Cardiac septum (tissue), 1 donor: ENCODE measurements around the gene NOX1. TPM values are rescaled to one million over a fixed set of nuclear protein-coding genes. Genes with fewer than 3 reads are reported as not detected.
"Not testable (repeated sequence)": the region's sequence is repeated elsewhere in the genome, so short reads cannot be mapped to it uniquely, and the experiment has no call there.

ENCODE experiments used
- DNase-seq: peaks from one replicate; pipeline ENCODE4 v3.0.0-alpha.2; 2020; ENCODE audit warnings: low spot score
- intact Hi-C: fragments of 100-400 bp; cut with DNase I; formaldehyde crosslinking; loops from one replicate; pipeline ENCODE4 v1.14.0; 2022
- total RNA-seq: library from RNA; stranded (reverse); fragmentation: NEBNext Ultra II Directional; extraction: Animal tissue kit (Norgen Biotek cat#: 25700); gene quantifications from one replicate; pipeline ENCODE4 v1.2.1, GENCODE V29; 2021
- donor health status: DM: no; HTN: no; CAD: no.

The NOX1 gene
- total RNA-seq, 1 donor from 2014 or later = not detected

DNA sequence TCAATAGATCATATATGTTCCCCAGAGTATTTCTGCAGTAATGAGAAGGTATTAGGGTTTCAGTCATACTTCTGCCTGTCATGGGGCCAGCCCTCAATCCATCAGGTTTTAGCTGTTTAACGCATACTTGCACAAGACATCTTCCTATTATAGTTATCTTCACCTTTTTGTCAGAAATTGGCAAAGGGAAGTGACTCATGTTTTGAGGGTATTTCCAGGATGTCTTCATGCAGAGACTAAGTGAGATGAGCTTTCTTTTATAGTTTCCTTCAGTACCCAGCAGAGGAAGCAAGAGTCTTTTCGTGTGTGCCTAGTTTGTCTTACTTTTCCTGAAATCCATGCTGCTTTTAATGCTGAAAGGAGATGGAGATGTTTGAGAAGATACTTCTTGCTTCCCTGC lies 44.4 kb downstream of the NOX1 start:
- no peak for DNase-seq
- intact Hi-C loops = no loop called here

DNA sequence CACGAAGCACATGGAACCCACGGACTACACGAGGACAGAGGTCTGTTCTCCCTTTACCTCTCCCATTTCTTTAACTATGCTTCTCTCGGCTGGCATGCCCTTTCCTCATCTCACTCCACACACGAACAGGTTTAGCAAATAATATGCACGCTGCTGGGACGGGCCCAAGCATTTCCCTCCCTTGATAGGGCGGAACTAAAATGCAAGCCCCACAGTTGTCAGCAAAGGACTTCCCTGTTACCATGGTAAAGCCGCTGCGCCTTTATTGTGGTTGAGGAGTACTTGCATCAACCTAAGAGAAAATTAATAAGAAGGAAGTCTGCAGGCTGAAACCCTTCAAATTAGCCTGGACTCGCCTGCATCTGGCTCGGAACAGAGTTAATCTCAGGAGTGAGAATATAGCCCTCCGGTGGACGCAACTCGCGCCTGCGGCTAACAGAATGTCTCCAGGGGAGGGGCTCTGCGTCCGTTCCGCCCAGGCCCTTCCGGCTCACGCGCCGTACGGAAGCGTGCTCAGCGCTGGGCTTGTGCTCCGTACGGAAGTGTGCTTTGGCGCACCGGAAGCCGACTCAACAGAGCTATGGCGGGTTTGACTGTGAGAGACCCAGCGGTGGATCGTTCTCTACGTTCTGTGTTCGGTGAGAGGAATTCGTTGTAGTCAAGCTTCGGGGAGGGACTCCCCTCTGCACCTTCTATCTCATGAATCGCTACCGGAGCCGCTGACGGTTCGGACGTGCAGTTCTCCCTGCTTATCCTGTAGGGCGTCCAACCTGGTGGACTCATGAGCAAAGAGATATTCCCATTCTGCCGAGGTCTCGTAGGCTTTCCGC lies 54.1 kb downstream of the NOX1 start, which contains the start of gene CSTF2:
TSS of gene CSTF2 (plus strand) at position 555 of the 830 bp plus-strand sequence. CDS start at position 581, 26 bp downstream.
- DNase-seq = peak; percentile 91
- intact Hi-C loops = no loop called here

DNA sequence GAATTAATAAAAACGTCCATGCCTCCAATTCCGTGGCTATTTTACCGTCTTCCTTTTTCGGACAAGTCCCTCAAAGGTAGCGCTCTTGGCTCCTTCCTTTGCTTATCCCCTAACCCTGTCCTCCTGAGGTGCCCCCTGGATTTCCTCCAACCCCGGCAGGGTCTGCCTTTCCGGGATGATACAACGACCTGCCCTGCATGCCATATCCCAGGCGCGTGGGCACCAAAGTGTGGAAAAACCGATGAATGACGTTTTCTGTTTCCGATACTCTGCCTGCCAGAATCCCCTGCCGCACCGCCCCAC lies 54.7 kb downstream of the NOX1 start:
- intact Hi-C loops = no loop called here
- no peak for DNase-seq

DNA sequence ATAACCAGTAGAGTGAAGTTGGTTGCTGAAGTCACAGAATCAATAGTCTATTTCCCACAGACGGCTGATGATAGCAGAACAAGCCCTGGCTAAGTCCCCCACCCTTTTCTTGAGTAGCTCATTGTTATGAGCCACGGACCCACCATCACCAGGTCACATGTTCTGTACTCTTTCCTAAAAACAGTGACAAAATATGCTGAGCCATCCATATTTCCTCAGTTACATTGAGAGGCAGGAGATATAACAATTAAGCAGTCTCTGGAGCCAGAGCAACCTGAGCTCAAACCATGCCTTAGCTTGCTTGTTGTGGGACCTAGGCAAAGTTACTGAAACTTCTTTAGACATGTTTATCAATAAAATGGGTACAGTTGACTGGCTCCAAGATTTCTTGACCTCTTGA lies 56.8 kb downstream of the NOX1 start:
- intact Hi-C loops = no loop called here

DNA sequence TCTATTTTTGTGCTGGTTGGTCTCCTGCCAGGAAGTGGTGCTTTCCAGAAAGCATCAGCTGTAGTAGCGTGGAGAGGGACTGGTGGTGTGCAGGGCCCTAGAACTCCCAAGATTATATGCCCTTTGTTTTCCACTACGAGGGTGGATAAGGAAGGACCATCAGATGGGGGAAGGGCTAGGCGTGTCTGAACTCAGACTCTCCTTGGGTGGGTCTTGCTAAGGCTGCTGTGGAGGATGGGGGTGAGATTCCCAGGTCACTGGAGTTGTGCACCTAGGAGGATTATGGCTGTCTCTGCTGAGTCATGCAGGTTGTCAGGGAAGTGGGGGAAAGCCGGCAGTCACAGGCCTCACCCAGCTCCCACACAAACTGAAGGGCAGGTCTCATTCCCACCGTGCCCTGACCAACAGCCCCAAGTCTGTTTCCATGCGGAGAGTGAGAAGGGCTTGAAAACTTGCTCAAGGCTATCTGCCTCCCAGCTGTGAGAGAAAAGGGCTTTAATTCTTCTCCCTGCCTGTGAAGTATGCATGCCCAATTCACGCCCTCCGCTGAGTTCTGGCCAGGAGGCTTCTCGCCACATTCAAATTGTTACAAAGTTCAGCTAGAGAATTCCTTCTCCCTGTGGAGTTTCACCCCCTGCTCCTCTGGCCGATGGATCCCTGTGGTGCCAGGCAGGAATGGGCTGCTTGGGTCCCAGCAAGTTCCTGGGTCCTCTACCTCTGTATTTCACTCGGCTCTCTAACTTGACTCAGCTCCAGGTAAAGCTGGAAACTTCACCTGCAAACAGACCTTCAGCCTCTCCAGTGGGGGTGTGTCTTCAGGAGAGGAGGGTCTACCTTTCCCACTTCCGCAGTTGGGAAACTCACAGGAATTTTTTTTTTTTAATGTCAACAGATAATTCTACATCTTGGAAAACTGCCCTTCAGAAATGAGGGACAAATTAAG lies 61.7 kb downstream of the NOX1 start:
- intact Hi-C loops = no loop called here
- DNase-seq = no peak

More for the DNA sequence above, 56.8 kb downstream of the NOX1 start:
- no peak for DNase-seq

DNA sequence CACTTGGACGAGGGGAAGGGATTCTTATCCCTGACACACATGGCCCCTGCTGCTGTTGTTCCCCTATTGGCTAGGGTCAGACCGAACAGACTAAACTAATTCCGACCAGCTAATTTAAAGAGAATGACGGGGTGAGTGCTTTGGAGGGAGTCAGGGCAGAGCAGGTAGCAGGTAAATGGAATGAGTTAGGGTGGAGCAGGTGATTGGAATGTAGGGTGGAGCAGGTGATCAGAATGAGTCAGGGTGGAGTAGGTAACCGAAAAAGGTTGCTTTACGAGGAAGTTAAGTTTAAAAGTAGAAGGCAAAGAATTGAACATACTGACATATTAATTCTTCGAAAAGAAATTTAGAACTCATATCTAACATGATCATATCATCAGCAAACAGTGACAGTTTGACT lies 65.9 kb downstream of the NOX1 start:
- intact Hi-C loops, DNase-seq: not testable (repeated sequence)

DNA sequence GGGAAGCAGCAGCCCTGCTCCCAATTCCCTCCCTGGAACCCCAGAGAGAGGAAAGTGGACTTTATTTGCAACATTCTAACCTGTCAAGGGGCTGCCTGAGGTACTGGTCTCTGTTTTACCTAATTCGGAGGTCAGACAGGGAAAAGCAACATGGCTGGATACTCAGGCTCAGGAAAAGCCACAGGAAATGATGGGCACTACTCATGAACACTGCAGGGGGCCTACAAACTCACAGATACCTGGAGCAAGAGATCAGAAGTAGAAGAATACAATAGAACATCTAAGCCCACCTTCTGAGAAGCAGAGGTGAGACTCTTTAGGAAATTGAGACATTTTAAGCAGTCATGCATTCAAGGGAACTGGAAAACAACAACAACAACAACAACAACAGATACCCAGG lies 69.4 kb downstream of the NOX1 start:
- intact Hi-C loops = no loop called here
- no peak for DNase-seq

DNA sequence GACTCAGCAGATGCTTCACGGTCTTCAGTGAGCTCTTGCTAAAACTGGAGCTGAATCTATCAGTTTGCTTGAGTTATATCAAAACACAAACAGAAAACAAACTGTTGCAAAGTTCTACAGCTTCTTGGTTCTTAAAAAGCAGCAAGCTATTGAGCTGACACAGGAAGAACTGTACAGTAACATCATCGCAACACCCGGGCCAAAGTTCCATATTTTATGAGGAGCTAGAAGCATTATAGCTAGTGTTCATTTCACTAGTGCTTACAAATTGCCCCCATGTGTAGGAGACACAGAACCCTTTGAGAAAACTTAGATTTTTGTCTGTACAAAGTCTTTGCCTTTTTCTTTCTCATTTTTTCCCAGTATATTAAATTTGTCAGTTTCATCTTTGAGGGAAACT lies 71.3 kb downstream of the NOX1 start:
- DNase-seq = no peak
- intact Hi-C loops = no loop called here

DNA sequence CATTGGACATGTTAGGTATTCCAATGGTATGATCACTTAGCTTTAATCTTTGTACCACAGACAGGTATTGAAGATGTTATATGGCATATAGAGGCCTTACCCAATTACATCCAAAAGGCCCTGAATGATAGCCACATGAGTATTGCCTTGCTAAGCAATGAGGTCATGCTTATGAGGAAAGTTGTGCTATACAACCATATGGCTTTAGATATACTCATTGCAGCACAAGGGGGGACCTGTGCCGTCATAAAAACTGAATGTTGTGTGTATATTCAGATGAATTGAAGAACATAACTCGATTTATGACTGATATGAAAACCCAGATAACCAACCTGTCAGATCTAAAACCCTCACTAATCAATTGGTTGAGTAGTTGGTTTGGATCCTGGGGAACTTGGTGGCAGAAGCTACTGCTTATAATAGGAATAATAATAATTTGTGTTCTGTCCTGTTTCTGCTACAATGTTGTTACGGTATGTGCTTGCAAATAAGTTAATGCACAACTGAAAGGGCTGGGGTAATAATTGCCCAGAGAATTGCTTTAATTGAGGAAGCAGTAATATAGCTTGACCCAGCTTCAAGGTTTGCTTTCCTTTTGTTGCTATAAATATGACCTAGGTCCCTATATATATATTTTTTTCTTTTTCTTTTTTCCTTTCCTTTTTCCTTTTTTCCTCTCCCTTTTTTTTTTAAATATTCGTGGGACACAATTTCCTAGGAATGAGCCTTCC lies 75.5 kb downstream of the NOX1 start:
- intact Hi-C loops = no loop called here
- DNase-seq = no peak

DNA sequence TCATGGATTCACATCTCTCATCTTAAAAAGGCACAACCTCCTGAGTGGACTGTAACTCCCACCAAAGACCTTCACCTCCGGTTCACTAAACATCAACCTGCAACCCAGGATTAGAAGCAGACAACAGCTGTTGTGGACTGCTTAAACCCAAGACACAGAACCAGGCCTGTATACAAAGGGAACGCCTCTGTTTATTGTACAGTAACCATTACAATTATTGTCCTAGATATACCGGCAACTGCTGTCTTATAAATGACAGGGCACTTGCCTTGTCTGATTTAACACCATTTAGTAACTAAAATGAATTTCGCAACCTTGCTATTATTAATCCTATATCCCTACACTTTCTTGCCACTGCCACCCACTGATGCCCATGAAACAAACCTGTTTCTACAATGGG lies 76.8 kb downstream of the NOX1 start:
- intact Hi-C loops = no loop called here
- DNase-seq = no peak

DNA sequence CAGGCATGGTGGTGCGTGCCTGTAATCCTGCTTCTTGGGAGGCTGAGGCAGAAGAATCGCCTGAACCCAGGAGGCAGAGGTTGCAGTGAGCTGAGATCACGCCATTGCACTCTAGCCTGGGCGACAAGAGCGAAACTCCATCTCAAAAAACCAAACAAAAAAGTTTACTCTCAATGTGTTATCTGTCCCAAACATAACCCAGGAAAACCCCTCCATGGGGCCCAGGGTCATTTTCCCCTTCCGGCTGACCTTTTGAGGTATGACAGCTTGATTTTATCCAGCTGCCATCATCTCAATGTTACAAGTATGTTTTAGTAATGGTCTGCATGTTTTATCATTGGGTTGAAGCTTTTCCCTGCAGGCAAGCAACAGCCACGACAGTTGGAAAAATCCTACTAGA lies 77.8 kb downstream of the NOX1 start:
- DNase-seq, intact Hi-C loops: not testable (repeated sequence)

Other genes with a start within 250 kb of the NOX1 start
- 3.0 TPM for gene TSPAN6, start 237.6 kb downstream of the NOX1 start, total RNA-seq
- gene SRPX2, start 230.2 kb downstream of the NOX1 start, total RNA-seq = 14.2 TPM
- gene SYTL4, start 142.2 kb downstream of the NOX1 start, total RNA-seq = 3.5 TPM
- gene CSTF2, start 54.0 kb downstream of the NOX1 start, total RNA-seq = 7.8 TPM
- 0.11 TPM for gene XKRX, start 54.6 kb upstream of the NOX1 start, total RNA-seq
- not detected for gene ARL13A, start 95.3 kb upstream of the NOX1 start, total RNA-seq
- 14.1 TPM for gene TRMT2B, start 177.8 kb upstream of the NOX1 start, total RNA-seq
- gene TMEM35A, start 204.5 kb upstream of the NOX1 start, total RNA-seq = 0.11 TPM
- gene CENPI, start 223.8 kb upstream of the NOX1 start, total RNA-seq = 0.46 TPM